Stimulated activated CD8-positive, alpha-beta memory T cell treated with anti-CD3 and anti-CD28 coated beads, Interleukin-4, amount 100 ng/mL, for 48 hours (primary cell): Measurements from ENCODE around the gene FBXO31.
"Not testable (repeated sequence)": the region's sequence is repeated elsewhere in the genome, so short reads cannot be mapped to it uniquely, and the experiment has no call there.

Experiments used
- DNase-seq: peaks from one replicate; pipeline ENCODE4 v3.0.0-alpha.2; 2020

Gene FBXO31

DNA sequence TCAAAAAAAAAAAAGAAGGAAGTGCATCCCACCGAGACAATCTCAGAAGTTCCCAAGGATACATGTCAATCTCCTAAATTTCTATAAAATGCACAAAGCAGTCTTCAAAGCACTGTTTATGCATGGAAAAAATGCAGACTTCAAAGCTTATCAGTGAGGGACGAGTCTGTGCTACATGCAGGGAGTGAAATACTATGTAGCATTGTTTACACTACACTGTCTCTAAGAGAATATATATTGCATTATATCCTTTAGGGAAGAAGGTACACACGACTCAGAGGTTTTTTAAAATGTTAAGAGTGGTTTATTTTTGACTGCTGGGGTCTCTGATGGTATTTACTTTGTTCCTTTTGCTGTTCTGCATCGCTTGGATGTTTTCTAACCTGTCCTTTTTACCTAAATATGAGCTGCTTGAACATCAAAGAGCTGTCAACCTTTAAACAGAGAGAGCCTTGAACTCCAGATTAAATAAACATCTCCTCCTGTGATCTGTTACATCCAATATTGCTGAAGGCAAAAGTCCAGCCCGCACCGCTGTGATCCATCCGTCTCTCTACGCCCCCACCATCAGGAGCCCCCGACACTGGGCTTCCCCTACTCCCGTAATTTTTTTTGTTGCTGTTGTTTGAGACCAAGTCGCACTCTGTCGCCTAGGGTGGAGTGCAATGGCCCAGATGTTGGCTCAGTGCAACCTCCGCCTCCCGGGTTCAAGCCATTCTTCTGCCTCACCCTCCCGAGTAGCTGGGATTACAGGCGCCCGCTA, 1.4 kb downstream of the FBXO31 start:
- no peak for DNase-seq

DNA sequence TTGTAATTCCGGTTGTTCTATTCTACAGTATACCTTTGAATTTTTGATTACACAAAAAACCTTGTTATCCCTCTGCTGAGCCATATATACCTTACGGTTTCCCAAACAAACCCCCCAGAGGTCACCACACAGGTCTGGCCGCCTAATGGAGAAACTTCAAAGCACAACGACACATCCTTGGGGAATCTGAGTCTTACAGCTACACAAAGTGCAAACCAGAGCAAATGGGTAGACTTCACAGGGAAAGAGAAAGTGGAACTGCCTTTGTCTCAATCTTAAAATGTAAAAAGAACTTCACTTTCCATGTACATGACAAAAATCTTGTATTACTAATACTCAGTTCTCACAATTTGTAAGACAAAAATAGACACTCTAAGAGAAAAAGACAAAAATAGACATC, 2.7 kb downstream of the FBXO31 start:
- no peak for DNase-seq

DNA sequence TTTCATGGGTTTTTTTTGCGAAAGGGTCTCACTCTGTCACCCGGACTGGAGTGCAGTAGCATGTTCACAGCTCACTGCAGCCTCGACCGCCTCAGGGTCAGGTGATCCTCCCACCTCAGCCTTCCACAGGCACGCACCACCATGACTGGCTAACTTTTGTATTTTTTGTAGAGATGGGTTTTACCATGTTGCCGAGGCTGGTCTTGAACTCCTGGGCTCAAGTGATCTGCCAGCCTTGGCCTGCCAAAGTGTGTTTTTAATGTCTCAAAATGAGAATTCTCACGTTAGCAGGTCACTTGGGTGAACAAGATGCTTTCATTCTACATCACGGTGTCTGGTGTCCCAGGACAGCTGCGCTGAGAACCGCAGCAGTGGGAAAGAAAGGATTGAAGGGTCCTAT, 3.2 kb downstream of the FBXO31 start:
- DNase-seq = no peak

DNA sequence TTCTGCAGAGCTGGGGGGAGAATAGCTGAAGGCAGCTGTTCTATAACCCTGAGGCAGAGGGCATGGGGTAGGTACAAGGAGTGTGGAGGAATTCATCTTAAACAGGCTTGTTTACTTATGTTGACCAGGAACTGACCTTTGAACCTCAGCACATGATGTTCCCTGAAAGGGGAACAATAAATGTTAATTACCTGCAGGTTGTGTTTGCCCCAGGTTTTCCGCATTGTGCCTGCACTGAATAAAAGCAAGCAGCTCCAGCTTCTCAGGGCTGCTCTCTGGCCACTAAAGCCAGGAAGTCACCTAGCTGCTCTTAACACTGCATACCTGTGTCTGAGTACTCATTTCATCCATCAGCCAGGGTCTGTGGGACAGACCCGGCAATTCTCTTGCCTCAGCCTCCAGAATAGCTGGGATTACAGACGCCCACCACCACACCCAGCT, 4.2 kb downstream of the FBXO31 start:
- DNase-seq = not testable (repeated sequence)

DNA sequence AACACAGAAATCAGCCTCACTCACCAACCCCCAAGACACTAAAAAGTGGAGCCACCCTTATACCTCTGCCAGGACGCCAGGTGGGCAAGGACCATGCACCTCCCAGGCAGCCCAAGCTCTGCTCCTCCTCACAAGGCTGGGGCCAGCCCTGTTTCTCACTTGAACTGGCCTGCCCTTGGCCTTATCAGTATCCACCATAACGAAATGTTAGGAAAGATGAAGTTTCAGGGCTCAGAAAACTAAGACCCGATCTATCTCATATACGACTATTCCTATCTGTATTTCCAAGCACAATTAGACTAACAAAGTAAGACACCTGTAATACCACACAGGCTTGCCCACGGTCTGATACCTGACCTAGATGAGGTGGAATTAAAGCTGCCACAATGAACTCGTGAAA, 6.9 kb downstream of the FBXO31 start:
- no peak for DNase-seq

DNA sequence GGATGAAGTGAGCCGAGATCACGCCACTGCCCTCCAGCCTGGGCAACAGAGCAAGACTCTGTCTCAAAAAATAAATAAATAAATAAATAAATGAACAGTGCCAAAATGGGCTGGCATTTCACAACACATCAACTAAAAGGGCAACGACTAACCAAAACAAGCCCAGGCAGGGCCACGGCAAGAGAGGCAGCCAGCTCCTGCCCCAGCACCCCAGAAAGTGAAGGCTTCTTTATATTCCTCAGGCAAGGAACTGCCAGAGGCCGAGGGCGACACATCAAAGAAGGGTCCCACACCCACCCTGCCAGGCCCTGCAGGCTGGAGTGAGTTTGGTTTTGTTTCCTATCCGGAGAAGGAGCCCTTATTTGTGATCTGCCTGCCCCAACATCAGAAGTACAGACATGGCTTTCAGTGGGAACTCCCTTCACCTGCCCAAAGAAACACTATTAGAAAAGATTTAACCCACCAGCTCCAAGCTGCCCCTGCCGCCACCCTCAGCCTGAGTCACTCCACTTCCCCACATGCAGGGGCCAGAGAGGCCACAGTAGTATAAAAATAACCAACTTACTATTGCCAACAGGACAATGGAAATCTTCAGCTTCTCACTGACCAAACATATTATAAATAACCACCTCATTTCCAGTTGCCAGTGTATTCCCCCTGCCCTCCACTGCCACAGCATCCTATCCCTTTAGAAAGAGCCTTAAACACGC, 8.0 kb downstream of the FBXO31 start:
- no peak for DNase-seq

DNA sequence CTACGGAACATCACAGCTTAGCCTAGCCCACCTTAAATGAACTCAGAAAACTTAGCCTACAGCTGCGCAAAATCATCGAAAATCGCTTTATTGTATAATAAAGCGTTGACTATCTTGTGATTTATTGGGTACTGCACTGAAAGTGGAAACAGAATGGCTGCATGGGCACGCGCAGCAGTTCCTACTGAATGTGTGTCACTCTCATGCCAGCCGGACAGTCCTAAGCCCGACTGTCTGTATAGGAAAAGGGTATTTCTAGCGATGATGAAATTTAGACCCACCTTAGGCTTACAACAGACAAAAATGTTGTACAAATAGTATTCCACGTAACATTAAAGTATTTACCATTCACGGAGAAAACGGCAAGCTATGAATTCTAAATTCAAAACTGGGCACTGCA, 9.3 kb downstream of the FBXO31 start:
- DNase-seq = no peak

DNA sequence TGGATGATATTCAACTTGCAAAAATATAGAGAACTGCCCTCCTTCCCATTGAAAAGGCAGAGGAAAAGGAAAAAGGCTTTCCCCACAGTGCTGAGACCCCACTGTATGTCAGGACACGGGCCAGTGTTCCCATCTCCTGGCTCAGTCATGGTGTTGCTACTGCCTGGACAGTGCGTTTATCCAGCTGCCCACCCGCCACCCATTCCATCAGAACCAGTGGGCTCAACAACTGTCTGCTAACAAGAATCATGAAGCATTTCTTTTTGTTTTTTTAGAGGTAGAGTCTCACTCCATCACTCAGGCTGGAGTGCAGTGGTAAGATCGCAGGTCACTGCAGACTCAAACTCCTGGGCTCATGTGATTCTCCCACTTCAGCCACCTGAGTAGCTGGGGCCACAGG, 11.3 kb downstream of the FBXO31 start:
- DNase-seq = no peak

DNA sequence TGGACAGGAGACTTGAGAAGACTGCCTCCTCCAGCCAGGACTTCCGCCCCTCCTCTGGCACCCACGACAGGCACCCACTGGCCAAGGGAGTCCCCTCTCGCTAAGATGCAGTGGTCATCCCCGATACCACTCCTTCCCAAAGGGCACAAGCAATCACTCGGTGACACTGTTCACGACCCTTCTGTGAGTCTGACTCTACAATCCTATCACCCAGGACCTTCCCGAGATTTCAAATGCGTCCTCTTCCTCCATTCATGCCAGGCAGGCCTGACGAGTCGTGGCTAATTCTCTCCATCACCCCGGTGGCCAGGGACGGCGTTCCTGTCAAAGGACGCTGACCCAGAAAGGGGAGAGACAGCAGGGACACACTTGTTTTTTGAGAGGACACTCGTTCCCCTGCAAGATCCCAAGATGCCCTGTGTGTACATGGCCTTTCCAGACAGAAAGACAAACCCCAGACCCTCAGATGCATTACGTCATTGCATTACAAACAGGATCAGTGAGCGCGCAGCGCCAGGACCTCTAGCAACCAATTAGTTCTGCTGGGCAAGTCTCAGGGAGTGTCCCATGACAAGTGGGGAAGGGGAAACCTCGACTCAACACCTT, 12.2 kb downstream of the FBXO31 start:
- DNase-seq = no peak

DNA sequence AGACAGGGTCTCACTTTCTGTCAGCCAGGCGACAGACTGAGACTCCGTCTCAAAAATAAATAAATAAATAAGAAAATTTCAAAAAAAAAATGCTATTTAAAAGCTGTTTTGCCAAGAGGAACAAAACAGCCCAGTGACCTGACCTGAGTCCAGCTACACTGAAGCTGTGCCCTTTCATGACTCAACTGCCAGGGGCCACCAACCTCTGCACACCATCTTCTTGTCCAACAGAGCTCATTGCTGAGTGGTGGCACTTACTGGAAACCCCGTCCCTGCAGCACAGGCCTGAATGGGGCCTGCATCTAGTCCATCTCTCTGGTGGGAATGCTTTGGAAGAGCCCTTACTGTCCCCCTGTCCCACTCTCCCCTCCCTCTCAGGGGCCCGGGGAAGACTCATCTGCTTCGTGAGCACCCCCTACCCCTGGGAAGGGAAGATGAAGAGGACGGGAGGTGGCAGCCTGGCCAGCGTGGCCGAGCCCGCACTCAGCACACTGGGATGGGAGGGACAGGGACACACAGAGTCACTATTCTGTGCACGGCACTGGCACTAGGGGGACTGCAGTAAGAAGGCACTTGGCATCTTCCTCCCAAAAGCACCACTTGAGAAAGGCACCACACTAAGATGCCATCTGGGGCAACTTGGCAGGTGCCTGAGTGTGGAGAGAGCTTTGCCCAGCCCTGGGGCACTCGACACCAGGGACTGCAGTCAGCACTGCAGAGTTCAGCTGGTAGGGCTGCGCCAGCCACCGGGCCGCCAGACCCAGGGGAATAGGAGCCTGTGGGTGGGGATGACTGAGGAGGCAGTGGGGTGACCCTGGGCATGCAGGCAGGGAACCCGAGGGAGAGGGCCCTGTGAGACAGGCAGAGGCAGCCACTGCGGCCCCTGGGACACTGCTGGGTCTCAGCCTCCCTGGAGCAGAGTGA, 13.5 kb downstream of the FBXO31 start:
- DNase-seq = no peak

DNA sequence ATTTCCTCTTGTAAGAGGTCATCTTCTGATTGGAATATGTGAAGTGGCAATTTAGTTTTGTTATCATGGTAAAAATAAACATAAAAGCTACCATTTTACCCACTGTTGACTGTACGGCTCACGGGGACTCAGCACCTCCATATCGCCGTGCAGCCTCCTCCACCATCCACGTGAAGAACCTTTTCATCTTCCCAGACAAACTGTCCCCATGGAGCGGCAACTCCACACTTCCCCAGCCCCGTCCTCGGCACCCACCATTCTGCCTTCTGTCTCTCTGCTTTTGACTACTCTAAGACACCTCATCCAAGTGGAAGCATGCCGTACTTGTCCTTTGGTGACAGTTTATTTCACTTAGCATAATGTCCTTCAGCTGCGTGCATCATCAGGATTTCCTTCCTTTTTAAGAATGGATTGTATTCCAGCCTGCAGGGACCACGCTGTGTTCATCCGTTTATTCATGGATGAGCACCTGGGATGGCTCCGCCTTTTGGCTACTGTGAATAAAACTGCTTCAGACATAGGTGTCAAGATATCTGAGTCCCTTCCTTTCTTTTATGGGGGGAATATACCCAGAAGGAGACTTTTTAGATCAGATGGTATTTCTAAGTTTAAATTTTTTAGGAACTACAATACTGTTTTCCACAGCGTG, 14.3 kb downstream of the FBXO31 start:
- no peak for DNase-seq

DNA sequence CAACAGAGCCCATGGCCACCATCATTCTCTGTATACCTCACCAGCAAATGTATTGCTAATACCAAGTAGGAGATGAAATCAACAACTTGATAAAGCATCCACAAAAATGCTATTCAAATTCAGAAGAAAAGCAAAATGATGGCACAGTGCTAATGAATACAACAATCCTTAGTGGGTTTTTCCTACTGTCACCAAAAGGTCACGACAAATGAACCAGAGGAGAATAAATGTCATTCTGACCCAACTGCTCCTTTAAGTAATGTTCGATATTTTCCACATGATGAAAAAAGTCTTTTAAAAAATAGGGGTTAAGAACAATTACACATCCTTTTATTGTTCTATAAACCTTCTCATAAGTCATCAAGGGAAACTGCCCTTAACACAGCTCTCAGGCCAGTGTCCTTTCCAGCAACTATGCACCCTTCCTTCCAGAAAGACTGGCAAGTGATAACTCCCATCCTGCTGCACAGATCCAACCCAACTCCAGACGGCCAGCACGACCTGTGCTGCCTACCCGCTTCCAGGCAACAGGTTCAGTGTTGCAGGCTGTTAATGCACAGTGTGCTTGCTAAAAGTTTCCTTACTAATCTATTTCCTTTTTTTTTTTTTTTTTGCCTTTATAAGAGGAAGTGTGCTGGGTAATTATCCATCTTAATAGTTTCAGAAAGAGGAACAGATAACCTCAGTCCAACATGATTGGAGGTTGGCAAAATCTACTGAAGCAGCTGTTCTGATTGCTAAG, 15.4 kb downstream of the FBXO31 start:
- DNase-seq = no peak

DNA sequence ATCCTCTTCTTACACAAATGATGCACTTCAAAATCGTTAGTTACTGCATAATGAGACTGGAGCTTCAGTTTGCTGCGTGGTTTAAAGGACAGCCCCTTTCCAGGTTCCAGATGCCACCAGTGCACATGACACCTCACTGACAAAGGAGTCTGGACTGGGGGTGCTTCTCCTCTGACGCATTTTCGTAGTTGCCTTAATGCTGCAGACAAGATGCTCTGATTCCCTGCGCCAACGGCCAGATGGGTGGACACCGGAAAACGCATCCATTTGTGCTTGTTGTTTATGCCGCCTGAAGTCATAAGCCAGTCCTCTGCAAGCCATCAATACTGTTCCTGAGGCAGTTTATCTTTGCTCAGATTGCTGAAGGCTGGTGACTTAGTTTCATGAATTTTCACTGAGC, 16.0 kb downstream of the FBXO31 start:
- no peak for DNase-seq

DNA sequence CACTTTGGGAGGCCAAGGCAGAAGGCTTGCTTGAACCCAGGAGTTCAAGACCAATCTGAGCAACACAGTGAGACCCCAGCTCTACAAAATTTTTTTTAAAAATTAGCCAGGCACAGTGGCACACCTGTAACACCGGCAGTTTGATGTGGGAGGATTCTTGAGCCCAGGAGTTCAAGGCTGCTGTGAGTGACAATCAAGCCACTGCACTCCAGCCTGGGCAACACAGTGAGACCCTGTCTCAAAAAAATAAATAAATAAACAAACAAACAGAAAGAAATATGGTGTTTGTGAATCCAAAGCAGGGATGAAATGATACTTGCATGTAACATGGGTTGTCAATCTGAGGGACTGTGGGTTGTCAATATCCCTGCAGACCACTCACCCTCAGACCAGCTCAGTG, 16.6 kb downstream of the FBXO31 start:
- no peak for DNase-seq

DNA sequence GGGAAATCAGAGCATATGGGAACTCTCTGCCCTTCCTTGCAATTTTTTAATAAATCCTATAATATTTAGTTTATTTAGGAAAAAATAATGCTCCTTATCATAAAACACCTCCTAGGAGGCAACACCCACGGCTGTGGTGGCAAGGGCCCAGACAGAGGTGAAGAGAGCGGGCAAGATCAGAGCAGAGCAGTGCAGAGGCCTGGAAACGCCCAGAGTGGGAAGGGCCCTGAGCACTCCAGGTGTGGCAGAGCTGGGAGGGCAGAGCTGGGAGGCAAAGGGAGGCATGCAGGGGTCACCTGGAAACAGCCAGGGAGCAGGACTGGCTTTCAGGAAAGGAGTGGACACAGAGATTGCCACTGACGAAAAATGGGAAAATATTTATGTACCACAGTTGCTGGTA, 17.3 kb downstream of the FBXO31 start:
- no peak for DNase-seq

DNA sequence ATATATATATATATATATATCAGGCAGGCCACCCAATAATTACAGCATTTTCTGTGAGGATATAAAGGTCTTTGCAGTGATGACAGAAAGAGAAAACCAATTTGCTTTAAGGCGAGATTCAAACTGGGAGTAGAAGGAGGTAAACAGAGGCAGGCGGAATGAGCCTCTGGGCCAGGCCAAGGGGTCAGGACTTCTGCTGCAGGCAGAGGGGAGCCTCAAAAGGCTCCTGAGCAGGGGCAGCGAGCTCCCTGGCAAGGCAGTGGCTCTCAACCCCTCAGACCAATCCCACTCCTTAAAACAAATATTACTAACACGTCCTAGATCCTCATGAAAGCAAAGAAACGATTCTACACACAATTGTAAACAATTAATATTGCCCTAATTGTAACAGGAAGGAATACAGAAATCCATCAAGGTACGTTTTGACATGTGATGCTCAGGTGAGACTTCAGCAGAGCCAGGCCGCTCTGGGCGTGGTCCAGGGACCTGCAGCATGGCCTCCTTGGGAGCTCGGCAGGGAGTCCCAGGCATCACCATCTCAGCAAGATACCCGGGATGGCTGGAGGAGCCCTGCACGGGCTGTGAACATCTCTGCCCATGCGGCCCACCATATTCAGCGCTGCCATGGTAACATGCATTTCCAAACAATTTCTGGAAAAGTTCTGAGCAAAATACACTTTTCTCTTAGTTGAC, 18.4 kb downstream of the FBXO31 start:
- DNase-seq = no peak

DNA sequence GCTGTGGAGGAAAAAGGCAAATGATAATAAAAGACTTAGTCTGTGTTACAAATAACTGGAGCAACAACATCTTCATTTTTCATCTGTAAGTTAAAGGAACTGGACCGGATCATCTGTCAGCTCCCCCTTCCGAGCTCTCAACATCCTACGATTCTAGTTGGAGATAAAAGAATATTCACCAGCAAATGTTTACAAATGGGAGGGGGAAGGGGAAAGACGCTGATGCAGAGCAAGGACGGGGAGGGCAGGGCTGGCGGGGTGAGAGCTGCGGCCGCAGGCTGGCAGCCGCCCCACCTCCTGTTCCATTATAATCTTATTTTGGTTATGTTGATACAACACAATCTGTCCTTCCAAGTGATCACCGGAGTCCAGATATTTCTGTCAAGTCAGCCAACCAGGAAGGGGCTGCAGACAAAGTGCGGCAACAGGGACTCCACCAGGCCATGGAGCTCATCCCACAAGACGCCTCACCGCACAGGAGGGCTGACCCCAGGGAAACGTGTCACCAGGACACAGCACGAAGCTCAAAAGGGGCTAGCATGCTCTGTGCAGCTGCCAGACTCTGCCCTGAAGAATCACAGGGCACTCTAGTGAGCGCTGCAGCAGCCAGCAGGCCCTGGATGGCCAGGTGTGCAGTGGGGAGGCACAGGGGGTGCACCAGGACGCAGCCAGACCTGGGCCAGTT, 19.7 kb downstream of the FBXO31 start:
- no peak for DNase-seq

DNA sequence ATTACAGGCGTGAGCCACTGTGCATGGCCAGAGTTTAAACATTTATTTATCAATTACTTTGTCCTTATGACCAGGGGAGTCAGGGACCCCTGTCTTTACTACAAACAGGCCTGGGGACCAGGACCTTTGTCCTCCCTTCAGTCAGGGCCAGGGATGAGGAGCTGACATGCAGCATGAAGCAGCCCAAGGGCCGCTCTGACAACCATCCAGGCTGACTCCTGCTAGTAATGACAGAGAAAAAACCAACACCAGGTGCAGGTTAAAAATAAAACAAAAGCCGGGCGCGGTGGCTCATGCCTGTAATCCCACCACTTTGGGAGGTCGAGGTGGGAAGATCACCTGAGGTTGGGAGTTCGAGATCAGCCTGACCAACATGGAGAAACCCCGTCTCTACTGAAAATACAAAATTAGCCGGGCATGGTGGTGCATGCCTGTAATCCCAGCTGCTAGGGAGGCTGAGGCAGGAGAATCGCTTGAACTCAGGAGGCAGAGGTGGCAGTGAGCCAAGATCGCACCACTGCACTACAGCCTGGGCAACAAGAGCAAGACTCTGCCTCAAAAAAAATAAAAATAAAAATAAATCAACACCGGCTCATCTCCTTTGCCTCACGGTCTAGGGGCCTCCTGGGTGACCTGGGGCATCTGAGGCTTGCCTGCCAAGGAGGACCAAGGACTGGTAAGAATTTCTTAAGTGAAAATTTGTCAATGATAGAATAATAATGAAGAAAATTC, 20.6 kb downstream of the FBXO31 start:
- DNase-seq = not testable (repeated sequence)

DNA sequence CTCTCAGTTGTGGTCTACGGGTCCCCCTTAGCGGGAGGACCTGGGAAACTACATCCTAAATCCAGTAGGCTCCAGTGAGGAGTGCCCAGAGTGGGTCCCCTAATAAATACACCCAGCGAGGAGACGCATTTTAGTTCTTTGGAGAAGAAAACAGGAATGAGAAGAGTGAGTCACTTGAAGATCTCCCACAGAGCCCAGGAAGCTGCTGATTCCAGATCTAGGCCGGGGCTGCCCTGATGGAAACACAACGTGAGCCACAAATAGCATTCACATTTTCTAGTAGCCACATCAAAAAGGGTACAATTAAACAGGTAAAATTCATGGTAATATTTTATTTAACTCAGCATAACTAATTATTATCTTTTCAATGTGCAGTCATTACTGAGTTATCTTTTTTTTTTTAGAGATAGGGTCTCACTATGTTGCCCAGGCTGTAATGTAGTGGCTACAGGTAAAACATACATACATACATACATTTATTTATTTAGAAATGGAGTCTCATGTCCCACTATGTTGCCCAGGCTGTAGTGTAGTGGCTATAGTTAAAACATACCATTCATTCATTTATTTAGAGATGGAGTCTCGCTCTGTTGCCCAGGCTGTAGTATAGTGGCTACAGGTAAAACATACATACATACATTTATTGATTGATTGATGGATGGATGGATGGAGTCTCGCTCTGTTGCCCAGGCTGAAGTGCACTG, 21.5 kb downstream of the FBXO31 start:
- DNase-seq = no peak
